ENCODE data around the gene HMBS.

The HMBS gene

DNA sequence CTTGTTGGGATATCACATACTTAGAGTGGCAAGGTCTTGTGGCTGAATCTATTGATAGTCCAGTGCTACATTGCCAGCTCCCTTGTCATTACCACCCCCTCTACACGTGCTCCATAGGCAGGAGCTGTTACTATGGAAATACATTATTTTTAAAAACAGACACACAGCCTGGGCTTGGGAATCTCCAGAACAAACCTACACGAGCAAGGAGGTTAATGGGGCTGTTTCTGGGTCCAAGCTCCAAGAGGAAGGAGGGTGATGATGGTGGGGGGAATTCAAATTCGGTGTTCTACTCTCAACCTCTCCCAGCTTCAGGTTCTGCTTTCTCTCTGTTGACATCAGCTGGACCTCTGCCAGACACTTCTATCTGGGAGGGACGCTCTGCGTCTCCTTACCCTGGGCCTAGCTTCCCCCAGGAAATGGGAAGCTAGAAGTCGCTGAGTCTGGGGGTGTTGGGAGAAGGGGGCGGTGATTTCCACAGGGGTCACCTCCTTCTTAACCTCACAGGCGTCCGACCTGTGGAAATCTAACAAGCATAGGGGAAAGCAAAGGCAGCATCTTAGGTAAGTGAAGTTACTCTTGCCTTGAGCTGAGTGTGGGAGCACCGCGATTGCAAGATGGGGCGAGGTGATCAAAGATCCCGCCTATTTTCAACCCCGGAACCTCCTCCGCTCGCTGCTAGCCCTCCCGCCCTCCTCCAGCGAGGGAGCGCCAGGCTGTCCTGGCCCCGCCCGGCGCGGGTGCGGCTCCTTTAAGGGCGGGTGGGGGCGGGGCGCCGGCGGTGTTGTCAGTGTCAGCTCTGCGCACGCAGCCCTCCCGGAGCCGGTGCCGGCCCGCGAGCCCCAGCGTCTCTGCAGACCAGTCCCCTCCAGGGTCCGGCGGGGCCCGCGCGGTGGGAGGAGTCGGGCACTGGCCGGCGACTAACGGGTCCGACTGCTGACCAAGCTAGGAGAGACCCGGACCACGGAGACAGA is 22.2 kb downstream of the HMBS start, which contains the start of gene C2CD2L:
Gene C2CD2L, plus strand, starts transcription at position 781 of the 974 bp plus-strand sequence. CDS start 398 bp downstream, outside the sequence.
- H3K4me1 ChIP-seq (ENCODE audit: insufficient read depth, poor library complexity, severe bottlenecking) = peaks cover 4% of the 10 kb centered on the region
- TF ChIP-seq, protein P1, sequence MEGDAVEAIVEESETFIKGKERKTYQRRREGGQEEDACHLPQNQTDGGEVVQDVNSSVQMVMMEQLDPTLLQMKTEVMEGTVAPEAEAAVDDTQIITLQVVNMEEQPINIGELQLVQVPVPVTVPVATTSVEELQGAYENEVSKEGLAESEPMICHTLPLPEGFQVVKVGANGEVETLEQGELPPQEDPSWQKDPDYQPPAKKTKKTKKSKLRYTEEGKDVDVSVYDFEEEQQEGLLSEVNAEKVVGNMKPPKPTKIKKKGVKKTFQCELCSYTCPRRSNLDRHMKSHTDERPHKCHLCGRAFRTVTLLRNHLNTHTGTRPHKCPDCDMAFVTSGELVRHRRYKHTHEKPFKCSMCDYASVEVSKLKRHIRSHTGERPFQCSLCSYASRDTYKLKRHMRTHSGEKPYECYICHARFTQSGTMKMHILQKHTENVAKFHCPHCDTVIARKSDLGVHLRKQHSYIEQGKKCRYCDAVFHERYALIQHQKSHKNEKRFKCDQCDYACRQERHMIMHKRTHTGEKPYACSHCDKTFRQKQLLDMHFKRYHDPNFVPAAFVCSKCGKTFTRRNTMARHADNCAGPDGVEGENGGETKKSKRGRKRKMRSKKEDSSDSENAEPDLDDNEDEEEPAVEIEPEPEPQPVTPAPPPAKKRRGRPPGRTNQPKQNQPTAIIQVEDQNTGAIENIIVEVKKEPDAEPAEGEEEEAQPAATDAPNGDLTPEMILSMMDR (IDR thresholded peaks at IDR 0.05; ENCODE audit: poor library complexity, severe bottlenecking) = no peak
- H3K27ac ChIP-seq (ENCODE audit: poor library complexity, severe bottlenecking) = peak within 1 kb of the TSS; percentile 25
- H3K4me3 ChIP-seq (ENCODE audit: severe bottlenecking) = peak within 1 kb of the TSS; percentile 61
- H3K36me3 ChIP-seq (ENCODE audit: low read depth) = no peaks in the 10 kb centered on the region
- peak; percentile 82 for ATAC-seq (ENCODE audit: low read depth)
- H3K9me3 ChIP-seq (ENCODE audit: severe bottlenecking) = no peaks in the 10 kb centered on the region
- no peaks in the 10 kb centered on the region for H3K27me3 ChIP-seq (ENCODE audit: insufficient read depth, poor library complexity, severe bottlenecking)
- peak; percentile 89 for DNase-seq (ENCODE audit: low spot score)

DNA sequence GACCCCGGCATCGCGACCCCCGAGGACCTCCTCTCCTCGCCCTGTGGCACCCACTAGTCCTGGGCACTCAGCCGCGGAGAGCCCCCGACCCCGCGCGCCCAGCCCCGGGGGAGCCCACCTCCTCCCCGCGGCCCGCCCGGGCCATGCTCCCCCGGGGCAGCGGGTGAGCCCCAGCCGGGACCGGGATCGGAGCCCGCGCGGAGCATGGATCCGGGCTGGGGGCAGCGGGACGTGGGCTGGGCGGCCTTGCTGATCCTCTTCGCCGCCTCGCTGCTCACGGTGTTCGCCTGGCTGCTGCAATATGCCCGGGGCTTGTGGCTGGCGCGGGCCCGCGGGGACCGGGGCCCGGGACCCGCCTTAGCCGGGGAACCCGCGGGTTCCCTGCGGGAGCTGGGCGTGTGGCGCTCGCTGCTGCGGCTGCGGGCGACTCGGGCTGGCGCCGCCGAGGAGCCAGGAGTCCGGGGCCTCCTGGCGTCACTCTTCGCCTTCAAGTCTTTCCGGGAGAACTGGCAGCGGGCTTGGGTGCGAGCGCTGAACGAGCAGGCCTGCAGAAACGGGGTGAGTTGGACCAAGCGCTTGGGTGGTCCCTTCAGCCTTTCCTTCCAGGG is 23.0 kb downstream of the HMBS start:
- peak overlapping the region; percentile 61 for H3K4me3 ChIP-seq (ENCODE audit: severe bottlenecking)
- no peaks in the 10 kb centered on the region for H3K9me3 ChIP-seq (ENCODE audit: severe bottlenecking)
- no peaks in the 10 kb centered on the region for H3K36me3 ChIP-seq (ENCODE audit: low read depth)
- H3K27ac ChIP-seq (ENCODE audit: poor library complexity, severe bottlenecking) = peak overlapping the region; percentile 25
- H3K4me1 ChIP-seq (ENCODE audit: insufficient read depth, poor library complexity, severe bottlenecking) = peaks cover 4% of the 10 kb centered on the region
- no peak for DNase-seq (ENCODE audit: low spot score)
- TF ChIP-seq, protein P1 (IDR thresholded peaks at IDR 0.05; ENCODE audit: poor library complexity, severe bottlenecking) = no peak
- no peaks in the 10 kb centered on the region for H3K27me3 ChIP-seq (ENCODE audit: insufficient read depth, poor library complexity, severe bottlenecking)
- peak; percentile 17 for ATAC-seq (ENCODE audit: low read depth)

DNA sequence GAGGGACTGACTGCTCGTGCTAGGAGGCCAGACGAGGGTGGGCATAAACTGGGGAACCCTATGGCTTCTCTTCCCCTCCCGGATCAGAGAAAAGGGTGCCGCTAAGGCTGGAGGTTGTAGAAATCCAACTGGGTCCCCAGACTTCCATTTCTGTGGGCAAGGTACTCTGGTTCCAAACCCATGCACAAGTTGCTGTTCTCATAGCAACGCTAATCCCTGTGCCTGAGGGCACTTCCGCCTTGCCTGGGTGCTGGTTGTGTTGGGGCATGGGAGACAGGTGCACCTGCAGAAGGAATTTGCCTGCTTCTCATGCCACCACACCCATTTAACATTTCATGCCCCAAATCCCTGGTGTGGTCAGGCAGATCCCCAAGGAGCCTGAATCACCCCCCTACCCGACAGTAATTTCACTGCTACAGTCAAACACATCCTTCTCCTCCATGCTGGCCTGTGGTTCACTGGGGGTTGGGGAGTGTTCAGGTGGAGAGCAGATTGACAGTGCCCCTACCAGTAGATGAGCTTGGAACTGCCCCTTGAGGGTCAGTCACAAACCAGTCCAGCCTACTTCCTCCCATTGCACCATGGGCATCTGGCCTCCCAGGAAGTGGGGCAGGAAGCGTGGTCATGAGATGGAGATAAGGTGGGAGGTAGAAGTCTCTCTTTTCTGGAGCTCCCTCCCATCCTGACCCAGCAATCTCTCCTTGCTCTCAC is 23.6 kb downstream of the HMBS start:
- Histone ChIP-seq H3K36me3 (ENCODE audit: low read depth) (no peaks in the 10 kb centered on the region), H3K4me1 (ENCODE audit: insufficient read depth, poor library complexity, severe bottlenecking) (no peaks in the 10 kb centered on the region), H3K27me3 (ENCODE audit: insufficient read depth, poor library complexity, severe bottlenecking) (no peaks in the 10 kb centered on the region), H3K9me3 (ENCODE audit: severe bottlenecking) (no peaks in the 10 kb centered on the region), H3K4me3 (ENCODE audit: severe bottlenecking) (peak overlapping the region; percentile 61), H3K27ac (ENCODE audit: poor library complexity, severe bottlenecking) (peak overlapping the region; percentile 25)
- ATAC-seq (ENCODE audit: low read depth) (peak; percentile 57), DNase-seq (ENCODE audit: low spot score) (no peak)
- TF ChIP-seq, protein P1 (IDR thresholded peaks at IDR 0.05; ENCODE audit: poor library complexity, severe bottlenecking) = no peak

DNA sequence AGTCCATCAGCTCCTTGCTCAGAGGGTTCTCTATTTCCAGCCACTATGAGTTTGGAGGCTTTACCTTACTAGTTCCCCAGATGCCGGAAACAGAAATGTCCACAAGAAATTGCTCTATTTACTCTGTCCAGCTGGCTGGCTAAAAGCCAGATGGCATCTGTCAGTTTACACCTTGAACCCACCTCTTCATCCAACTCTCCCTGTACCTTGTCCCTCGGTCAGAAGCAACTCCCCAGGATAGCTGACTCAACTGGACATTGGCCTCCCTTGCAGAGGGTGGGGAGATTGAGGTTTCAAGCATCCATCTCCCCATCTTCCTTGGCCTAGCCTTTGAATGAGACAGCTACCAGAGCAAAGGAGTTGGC is 24.2 kb downstream of the HMBS start:
- Histone ChIP-seq H3K27me3 (ENCODE audit: insufficient read depth, poor library complexity, severe bottlenecking) (no peaks in the 10 kb centered on the region), H3K27ac (ENCODE audit: poor library complexity, severe bottlenecking) (no peak overlapping the region), H3K4me3 (ENCODE audit: severe bottlenecking) (no peak overlapping the region), H3K4me1 (ENCODE audit: insufficient read depth, poor library complexity, severe bottlenecking) (no peaks in the 10 kb centered on the region), H3K9me3 (ENCODE audit: severe bottlenecking) (no peaks in the 10 kb centered on the region), H3K36me3 (ENCODE audit: low read depth) (no peaks in the 10 kb centered on the region)
- DNase-seq (ENCODE audit: low spot score) = no peak
- no peak for ATAC-seq (ENCODE audit: low read depth)
- TF ChIP-seq, protein P1 (IDR thresholded peaks at IDR 0.05; ENCODE audit: poor library complexity, severe bottlenecking) = no peak

Measured in RWPE2 (cell line).